ENCODE measurements around the gene TMEFF1. TPM values are rescaled to one million over a fixed set of nuclear protein-coding genes. Genes with fewer than 3 reads are reported as not detected.
A peak's percentile ranks its signal among the peaks of the same experiment; 100 is the strongest.

The TMEFF1 gene
- total RNA-seq, 1 donor from 2014 or later: 171 TPM

DNA sequence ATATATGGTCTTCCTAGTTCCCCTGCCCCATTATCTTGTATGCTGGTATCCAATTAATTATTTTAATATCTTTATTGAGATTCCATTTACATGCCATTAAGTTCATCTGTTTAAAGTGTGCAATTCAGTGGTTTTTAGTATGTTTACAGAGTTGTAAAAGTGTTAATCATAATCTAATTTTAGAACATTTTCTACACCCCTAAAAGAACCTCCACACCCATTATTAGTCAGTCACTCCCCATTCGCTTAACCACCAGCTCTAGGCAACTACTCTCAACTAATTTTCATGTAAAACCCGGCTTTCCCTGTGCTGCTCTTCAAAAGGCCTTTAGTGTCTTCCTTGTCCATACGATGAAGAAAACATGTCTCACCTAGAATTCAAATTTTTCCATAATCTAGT, 84.1 kb downstream of the TMEFF1 start:
- H3K4me3 Mint-ChIP-seq (ENCODE audit: unreplicated experiment): no peak overlapping the region
- H3K27me3 Mint-ChIP-seq (ENCODE audit: unreplicated experiment): no peaks in the 10 kb centered on the region
- H3K9me3 Mint-ChIP-seq (ENCODE audit: unreplicated experiment): no peaks in the 10 kb centered on the region
- no peaks in the 10 kb centered on the region for H3K4me1 Mint-ChIP-seq (ENCODE audit: low read depth, unreplicated experiment)
- no peak overlapping the region for H3K27ac Mint-ChIP-seq (ENCODE audit: unreplicated experiment)
- TF ChIP-seq CTCF (IDR thresholded peaks at IDR 0.05; ENCODE audit: partially characterized antibody, unreplicated experiment): no peak
- DNase-seq: no peak
- H3K36me3 Mint-ChIP-seq (ENCODE audit: unreplicated experiment): no peaks in the 10 kb centered on the region

DNA sequence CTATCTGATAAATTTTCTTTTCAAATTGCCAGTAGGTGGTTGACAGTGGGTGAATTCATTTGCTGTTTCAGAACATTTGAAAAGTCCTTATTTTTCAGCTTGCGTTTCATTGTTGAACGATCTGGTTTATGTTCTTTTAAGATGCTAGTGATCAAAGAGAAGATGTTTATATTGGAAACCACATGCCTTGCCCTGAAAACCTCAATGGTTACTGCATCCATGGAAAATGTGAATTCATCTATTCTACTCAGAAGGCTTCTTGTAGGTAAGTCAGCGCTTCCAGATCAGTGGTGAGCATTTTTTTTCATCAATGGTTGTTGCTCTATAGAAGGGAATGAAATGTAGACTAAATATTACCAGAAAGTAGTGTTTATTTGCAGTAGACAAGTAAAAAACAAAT, 88.3 kb downstream of the TMEFF1 start:
- Mint-ChIP-seq H3K27ac (ENCODE audit: unreplicated experiment) (no peak overlapping the region), H3K4me3 (ENCODE audit: unreplicated experiment) (no peak overlapping the region), H3K9me3 (ENCODE audit: unreplicated experiment) (no peaks in the 10 kb centered on the region), H3K27me3 (ENCODE audit: unreplicated experiment) (no peaks in the 10 kb centered on the region), H3K4me1 (ENCODE audit: low read depth, unreplicated experiment) (no peaks in the 10 kb centered on the region), H3K36me3 (ENCODE audit: unreplicated experiment) (no peaks in the 10 kb centered on the region)
- no peak for TF ChIP-seq CTCF (IDR thresholded peaks at IDR 0.05; ENCODE audit: partially characterized antibody, unreplicated experiment)
- no peak for DNase-seq

GRCh38 chr9:100567856-100568255, 94.9 kb downstream of the TMEFF1 start:
- Mint-ChIP-seq H3K27me3 (ENCODE audit: unreplicated experiment) (no peaks in the 10 kb centered on the region), H3K4me1 (ENCODE audit: low read depth, unreplicated experiment) (peaks cover 7% of the 10 kb centered on the region), H3K4me3 (ENCODE audit: unreplicated experiment) (no peak overlapping the region), H3K9me3 (ENCODE audit: unreplicated experiment) (peaks cover 3% of the 10 kb centered on the region), H3K27ac (ENCODE audit: unreplicated experiment) (no peak overlapping the region), H3K36me3 (ENCODE audit: unreplicated experiment) (peaks cover 5% of the 10 kb centered on the region)
- TF ChIP-seq CTCF (IDR thresholded peaks at IDR 0.05; ENCODE audit: partially characterized antibody, unreplicated experiment): no peak
- DNase-seq: no peak

DNA sequence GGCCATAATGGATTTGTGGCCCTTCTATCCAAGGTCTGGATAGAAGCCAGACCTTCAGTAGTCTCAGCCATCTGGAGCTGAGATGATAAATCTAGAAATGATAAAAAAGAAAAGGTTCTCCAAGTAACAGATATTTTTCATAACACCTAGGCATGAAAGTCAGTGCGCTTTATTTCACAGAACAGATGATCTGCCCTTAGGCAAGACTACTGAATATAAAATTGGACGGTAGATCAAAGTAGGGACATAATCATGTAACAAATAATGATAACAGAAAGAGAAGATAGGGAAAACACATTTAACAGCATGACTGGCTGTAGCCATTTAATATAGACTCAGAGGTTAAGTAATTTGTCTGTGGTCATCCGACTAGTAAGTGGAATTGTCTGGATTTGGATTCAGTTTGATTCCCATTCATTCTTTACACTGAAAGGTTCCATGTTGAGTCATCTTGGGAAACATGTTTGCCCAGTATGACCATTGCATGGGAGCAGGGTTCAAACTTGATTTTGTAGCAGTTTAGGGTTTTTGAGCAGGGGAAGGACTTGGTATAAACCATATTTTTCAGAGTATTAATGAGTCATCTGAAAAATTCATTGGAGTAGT, 100.8 kb downstream of the TMEFF1 start:
- no peak for DNase-seq
- no peak for TF ChIP-seq CTCF (IDR thresholded peaks at IDR 0.05; ENCODE audit: partially characterized antibody, unreplicated experiment)
- peaks cover 7% of the 10 kb centered on the region for H3K4me1 Mint-ChIP-seq (ENCODE audit: low read depth, unreplicated experiment)
- H3K27ac Mint-ChIP-seq (ENCODE audit: unreplicated experiment): peak overlapping the region; percentile 30
- no peak overlapping the region for H3K4me3 Mint-ChIP-seq (ENCODE audit: unreplicated experiment)
- H3K36me3 Mint-ChIP-seq (ENCODE audit: unreplicated experiment): peaks cover 5% of the 10 kb centered on the region
- H3K9me3 Mint-ChIP-seq (ENCODE audit: unreplicated experiment): no peaks in the 10 kb centered on the region
- H3K27me3 Mint-ChIP-seq (ENCODE audit: unreplicated experiment): no peaks in the 10 kb centered on the region

DNA sequence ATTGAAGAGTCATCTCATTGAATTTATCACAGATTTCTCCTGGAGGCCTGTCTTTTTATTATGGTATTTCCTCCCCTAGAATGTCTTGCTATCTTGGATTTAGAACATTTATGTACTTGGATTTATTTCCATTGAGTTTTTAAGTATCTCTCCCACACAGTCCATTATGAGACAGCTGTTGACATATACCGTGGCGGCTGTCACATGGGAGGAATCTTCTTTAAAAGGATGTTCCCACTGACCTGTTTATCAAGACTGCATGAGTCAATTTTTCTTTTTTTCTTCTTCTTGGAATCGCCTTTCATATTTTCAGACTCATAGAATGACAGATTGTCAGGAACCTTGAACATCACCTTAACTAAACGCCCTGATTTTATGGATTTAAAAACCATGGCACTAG, 102.1 kb downstream of the TMEFF1 start:
- H3K9me3 Mint-ChIP-seq (ENCODE audit: unreplicated experiment): no peaks in the 10 kb centered on the region
- no peak for DNase-seq
- H3K4me3 Mint-ChIP-seq (ENCODE audit: unreplicated experiment): no peak overlapping the region
- no peak overlapping the region for H3K27ac Mint-ChIP-seq (ENCODE audit: unreplicated experiment)
- H3K36me3 Mint-ChIP-seq (ENCODE audit: unreplicated experiment): peaks cover under 1% of the 10 kb centered on the region
- peaks cover 7% of the 10 kb centered on the region for H3K4me1 Mint-ChIP-seq (ENCODE audit: low read depth, unreplicated experiment)
- TF ChIP-seq CTCF (IDR thresholded peaks at IDR 0.05; ENCODE audit: partially characterized antibody, unreplicated experiment): no peak
- no peaks in the 10 kb centered on the region for H3K27me3 Mint-ChIP-seq (ENCODE audit: unreplicated experiment)
